Common myeloid progenitor, CD34-positive (primary cell): ENCODE measurements around the gene SCAND1.
A peak's percentile ranks its signal among the peaks of the same experiment; 100 is the strongest.

Source experiments
- CTCF ChIA-PET: fragments of 350-600 bp; sonication (Branson Sonifier 250); formaldehyde crosslinking; loops from one replicate; lab custom pipeline; 2021; ENCODE audit warnings: antibody characterized with exemption; lab: Charles Lee
- POLR2A ChIA-PET: fragments of 350-600 bp; sonication (Branson Sonifier 250); formaldehyde crosslinking; loops from one replicate; lab custom pipeline; 2021; ENCODE audit warnings: antibody characterized with exemption; lab: Charles Lee
- DNase-seq, 3 donors: peaks; one replicate each; pipeline versions ENCODE4 v3.0.0 to v3.0.0-alpha.2; 2013
- H3K27ac ChIP-seq, 2 experiments: 1 replicate in 1 of 2; 2 replicates in 1 of 2; pipeline ENCODE4 v1.7.0; 2013; ENCODE audit warnings: inconsistent platforms in 2 of 2, low read length in 2 of 2, mild to moderate bottlenecking in 2 of 2, low read depth in 1 of 2, moderate library complexity in 1 of 2; ENCODE audit not compliant: severe bottlenecking in 2 of 2, insufficient read depth in 1 of 2, poor library complexity in 1 of 2
- H3K27me3 ChIP-seq, 5 experiments: replicated peaks in 2 of 5; 1 replicate in 3 of 5; 2 replicates in 2 of 5; pipeline versions ENCODE4 v1.6.1 to v1.7.0; 2013; ENCODE audit warnings: low read length in 4 of 5, mild to moderate bottlenecking in 2 of 5, moderate library complexity in 2 of 5, inconsistent platforms in 1 of 5; ENCODE audit not compliant: insufficient read depth in 5 of 5, control insufficient read depth in 4 of 5
- H3K36me3 ChIP-seq, 4 experiments: 1 replicate in 2 of 4; 2 replicates in 2 of 4; pipeline versions ENCODE4 v1.6.1 to v1.7.0; 2013; ENCODE audit warnings: low read length in 3 of 4, control low read depth in 1 of 4, mild to moderate bottlenecking in 1 of 4; ENCODE audit not compliant: control insufficient read depth in 4 of 4, insufficient read depth in 4 of 4
- H3K4me1 ChIP-seq, 4 experiments: 1 replicate in 3 of 4; 2 replicates in 1 of 4; pipeline versions ENCODE4 v1.6.1 to v1.7.1; 2013; ENCODE audit warnings: low read length in 3 of 4, mild to moderate bottlenecking in 3 of 4, control low read depth in 1 of 4, inconsistent platforms in 1 of 4, moderate library complexity in 1 of 4; ENCODE audit not compliant: control insufficient read depth in 4 of 4, insufficient read depth in 4 of 4; ENCODE audit errors: control extremely low read depth in 1 of 4
- H3K4me3 ChIP-seq, 7 experiments: 1 replicate in 4 of 7; 2 replicates in 3 of 7; pipeline versions ENCODE4 v1.5.1 to v1.7.0; 2013; ENCODE audit warnings: mild to moderate bottlenecking in 7 of 7, low read length in 6 of 7, moderate library complexity in 6 of 7, inconsistent platforms in 2 of 7, low read depth in 2 of 7, control low read depth in 1 of 7; ENCODE audit not compliant: insufficient read depth in 4 of 7, control insufficient read depth in 1 of 7; ENCODE audit errors: extremely low read depth in 1 of 7
- H3K9me3 ChIP-seq, 5 experiments: 1 replicate in 4 of 5; 2 replicates in 1 of 5; pipeline versions ENCODE4 v1.6.1 to v1.7.1; 2013; ENCODE audit warnings: low read length in 4 of 5, mild to moderate bottlenecking in 2 of 5, inconsistent platforms in 1 of 5, low read depth in 1 of 5, moderate library complexity in 1 of 5; ENCODE audit not compliant: control insufficient read depth in 4 of 5, insufficient read depth in 2 of 5; ENCODE audit errors: control extremely low read depth in 1 of 5
- WGBS: methylation state at CpG from one replicate; pipeline ENCODE4 v1.1.5; 2013; ENCODE audit not compliant: insufficient coverage; 5-methylcytosine and 5-hydroxymethylcytosine counted together

The SCAND1 gene

DNA sequence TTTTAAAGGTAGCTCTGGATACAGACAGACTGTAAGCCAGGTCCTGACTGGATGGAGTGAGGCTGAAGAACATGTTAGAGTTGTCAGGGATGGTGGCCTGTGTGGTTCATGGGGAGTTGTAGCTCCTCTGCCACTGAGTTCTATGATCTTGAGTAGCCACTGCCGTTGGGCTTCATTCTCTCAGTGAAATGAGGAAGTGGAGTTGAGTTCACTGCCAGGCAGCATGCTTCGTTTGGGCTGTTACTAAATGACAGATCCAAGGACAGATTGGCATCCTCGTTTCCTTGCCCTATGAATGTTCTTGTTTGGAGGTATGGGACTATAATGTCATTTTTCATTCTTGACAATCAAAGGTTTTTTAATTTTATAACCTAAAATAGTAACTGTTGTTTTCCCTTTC lies 37.2 kb downstream of the SCAND1 start:
- H3K9me3 ChIP-seq: no peaks in the 10 kb centered on the region
- ChIA-PET CTCF (interaction anchor here (0.5 to 1.0 kb wide), 2 partner anchors 11 to 1032 kb away, joined by 3 read pairs; no protein-coding TSS in a partner anchor), POLR2A (interaction anchor here (1.1 kb wide), 1 partner anchor 36 kb away, joined by 3 read pairs; no protein-coding TSS in a partner anchor)
- WGBS: 0% methylated on average over 2 of the region's 3 CpGs
- peaks cover 19 to 61% (median 47%) of the 10 kb centered on the region in 4 experiments for H3K36me3 ChIP-seq
- H3K4me1 ChIP-seq: peaks cover 0 to 2% (median 0%) of the 10 kb centered on the region in 4 experiments
- no peak overlapping the region for H3K4me3 ChIP-seq
- H3K27ac ChIP-seq: no peak overlapping the region
- no peaks in the 10 kb centered on the region for H3K27me3 ChIP-seq
- DNase-seq: peak; percentile 11 to 62 (median 49)

DNA sequence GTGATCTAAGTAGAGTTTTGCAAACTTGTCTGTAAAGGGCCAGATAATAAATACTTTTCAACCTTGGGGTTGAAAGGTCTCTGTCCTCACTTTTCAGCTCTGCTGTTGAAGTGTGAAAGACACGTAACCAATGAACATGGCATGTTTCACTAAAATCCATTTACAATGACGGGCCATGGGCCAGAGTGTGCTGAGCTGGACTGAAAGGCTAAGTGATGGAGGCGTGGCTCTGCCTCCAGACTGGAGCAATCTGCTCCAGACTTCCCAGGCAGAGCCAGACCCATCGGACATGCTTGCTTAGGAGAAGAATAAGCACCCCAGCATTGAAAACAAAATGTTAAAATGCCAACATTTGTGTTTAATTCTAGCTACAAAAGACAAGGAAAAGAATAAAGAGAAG lies 41.4 kb downstream of the SCAND1 start:
- DNase-seq: no peak
- ChIA-PET CTCF (no interaction called here), POLR2A (no interaction called here)
- Histone ChIP-seq H3K9me3 (no peaks in the 10 kb centered on the region), H3K36me3 (peaks cover 8 to 52% (median 37%) of the 10 kb centered on the region in 4 experiments), H3K27me3 (no peaks in the 10 kb centered on the region), H3K27ac (no peak overlapping the region), H3K4me1 (peaks cover 0 to 2% (median 0%) of the 10 kb centered on the region in 4 experiments), H3K4me3 (no peak overlapping the region)
- 98% methylated on average over 4 of the region's 4 CpGs for WGBS

DNA sequence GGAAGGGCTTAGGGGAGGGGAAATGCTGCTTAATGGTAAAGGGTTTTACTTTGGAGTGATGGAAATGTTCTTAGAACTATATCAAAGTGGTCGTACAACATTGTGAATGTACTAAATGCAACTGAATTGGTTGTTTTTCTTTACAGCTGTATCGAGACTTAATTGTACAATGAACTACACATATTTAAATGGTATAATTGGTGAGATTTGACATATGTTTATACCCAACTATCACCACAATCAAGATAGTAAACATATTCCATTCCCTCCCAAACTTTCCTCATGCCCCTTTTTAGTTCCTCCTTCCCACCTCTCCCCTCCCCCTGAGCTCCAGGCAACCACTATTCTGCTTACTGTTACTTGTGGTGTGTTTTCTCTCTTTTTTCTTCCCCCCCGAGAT lies 44.0 kb downstream of the SCAND1 start:
- Histone ChIP-seq H3K4me1 (no peaks in the 10 kb centered on the region), H3K36me3 (peaks cover 11 to 51% (median 32%) of the 10 kb centered on the region in 4 experiments), H3K27me3 (no peaks in the 10 kb centered on the region), H3K27ac (no peak overlapping the region), H3K9me3 (no peaks in the 10 kb centered on the region), H3K4me3 (no peak overlapping the region)
- no peak for DNase-seq
- 100% methylated on average over 1 of the region's 3 CpGs for WGBS
- POLR2A ChIA-PET: interaction anchor here (0.6 kb wide), 1 partner anchor 1257 kb away, joined by 3 read pairs; no protein-coding TSS in a partner anchor
- CTCF ChIA-PET: no interaction called here

DNA sequence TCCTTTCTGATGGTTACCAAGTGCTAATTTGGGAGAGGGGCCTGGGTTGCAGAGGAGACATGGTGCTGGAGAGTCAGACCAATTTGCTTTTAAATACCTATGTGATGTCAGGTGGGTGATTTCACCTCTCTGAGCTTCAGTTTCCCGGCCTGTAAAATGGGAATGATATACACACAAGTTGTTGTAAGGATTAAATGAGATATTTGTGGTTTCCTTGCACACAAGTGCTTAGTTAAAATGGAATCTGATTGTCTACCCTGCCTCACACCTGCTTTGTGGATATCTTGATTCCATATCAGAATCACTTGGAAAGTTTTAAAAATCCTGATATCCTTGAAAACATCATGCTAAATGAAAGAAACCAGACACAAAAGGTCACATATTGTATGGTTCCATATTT lies 44.5 kb downstream of the SCAND1 start:
- CTCF ChIA-PET: no interaction called here
- Histone ChIP-seq H3K27me3 (no peaks in the 10 kb centered on the region), H3K4me1 (no peaks in the 10 kb centered on the region), H3K27ac (no peak overlapping the region), H3K4me3 (no peak overlapping the region), H3K36me3 (peaks cover 14 to 51% (median 32%) of the 10 kb centered on the region in 4 experiments), H3K9me3 (no peaks in the 10 kb centered on the region)
- DNase-seq: no peak
- no CpG with 5 or more reads among the region's 1 CpG for WGBS
- POLR2A ChIA-PET: no interaction called here

DNA sequence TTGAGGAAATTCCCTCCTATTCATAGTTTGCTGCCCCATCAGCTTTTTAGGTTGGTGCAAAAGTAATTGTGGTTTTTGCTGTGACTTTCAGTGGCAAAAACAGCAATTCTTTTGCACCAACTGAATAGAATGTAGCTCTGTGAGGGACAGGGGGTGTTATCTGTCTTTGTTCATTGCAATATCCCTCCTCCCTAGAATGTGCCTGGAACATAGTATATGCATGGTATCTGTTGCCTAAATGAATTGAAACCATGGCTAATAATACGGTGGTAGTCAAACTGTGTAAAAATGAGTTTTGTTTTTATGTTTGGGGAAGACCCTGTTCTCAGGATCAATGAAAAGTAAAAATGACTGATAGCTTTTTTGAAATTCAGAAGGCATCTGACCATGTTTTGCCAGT lies 45.1 kb downstream of the SCAND1 start:
- Histone ChIP-seq H3K27me3 (no peaks in the 10 kb centered on the region), H3K27ac (no peak overlapping the region), H3K4me3 (no peak overlapping the region), H3K9me3 (no peaks in the 10 kb centered on the region), H3K36me3 (peaks cover 12 to 50% (median 31%) of the 10 kb centered on the region in 4 experiments), H3K4me1 (no peaks in the 10 kb centered on the region)
- ChIA-PET POLR2A (interaction anchor here (0.6 kb wide), 1 partner anchor 184 kb away, joined by 3 read pairs; no protein-coding TSS in a partner anchor), CTCF (no interaction called here)
- DNase-seq: no peak
- WGBS: 100% methylated on average over 1 of the region's 1 CpG

DNA sequence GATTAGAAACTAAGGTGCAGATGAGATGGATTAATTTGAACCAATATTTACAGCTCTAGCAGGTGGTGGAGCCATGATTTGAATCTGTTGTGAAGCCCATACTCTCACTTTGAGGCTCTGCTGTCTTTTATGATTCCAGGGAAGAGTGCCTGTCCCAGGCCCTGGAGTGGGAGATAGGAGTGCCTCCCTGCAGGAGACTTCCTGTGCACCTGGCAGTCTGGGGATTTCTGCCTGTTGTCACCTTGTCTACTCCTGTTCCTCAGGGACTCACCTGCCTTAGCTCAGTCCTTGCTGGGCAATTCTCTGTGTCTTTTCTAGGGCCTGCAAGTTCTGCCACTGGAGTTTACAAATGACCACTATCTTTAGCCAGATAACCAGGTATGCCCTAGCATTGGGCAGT lies 46.3 kb downstream of the SCAND1 start:
- no peaks in the 10 kb centered on the region for H3K4me1 ChIP-seq
- DNase-seq: no peak
- POLR2A ChIA-PET: no interaction called here
- H3K36me3 ChIP-seq: peaks cover 18 to 48% (median 30%) of the 10 kb centered on the region in 4 experiments
- no peak overlapping the region for H3K4me3 ChIP-seq
- CTCF ChIA-PET: no interaction called here
- H3K27me3 ChIP-seq: no peaks in the 10 kb centered on the region
- H3K27ac ChIP-seq: no peak overlapping the region
- H3K9me3 ChIP-seq: peaks cover 0 to 3% (median 0%) of the 10 kb centered on the region in 5 experiments

DNA sequence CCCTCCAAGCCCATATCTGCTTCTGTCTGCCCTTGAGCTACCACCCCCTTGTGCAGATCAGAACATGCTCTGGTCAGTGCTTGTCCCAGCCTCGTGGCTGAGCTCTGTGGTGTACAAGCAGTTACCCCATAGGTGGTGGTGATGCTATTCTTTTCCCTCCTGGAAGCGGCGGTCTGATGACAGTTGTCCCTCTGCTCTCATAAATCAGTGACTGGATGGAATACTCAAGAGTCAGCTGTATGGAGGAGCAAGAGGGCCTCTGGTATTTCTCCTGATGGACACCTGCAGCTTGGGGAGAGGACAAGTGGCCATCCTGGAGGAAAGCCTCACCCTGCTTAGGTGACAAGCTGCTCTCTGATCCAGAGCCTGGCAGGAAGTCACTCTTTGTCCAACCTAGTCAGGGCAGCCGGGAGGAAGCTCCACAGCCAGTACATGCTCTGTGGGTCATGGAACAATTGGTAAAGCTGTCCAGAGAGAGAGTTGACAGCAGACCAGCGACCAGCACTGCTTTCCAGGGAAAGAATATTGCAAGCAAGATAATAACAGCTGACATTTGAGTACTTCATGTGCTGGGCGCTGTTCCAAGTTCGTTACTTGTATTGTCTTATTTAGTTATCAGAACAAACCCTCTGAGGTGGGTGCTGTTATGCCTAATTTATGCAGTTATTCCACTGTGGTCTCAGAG lies 47.1 kb downstream of the SCAND1 start:
- Histone ChIP-seq H3K4me1 (peaks cover 0 to 2% (median 0%) of the 10 kb centered on the region in 4 experiments), H3K27ac (no peak overlapping the region), H3K36me3 (peaks cover 18 to 44% (median 27%) of the 10 kb centered on the region in 4 experiments), H3K9me3 (peaks cover 0 to 3% (median 0%) of the 10 kb centered on the region in 5 experiments), H3K27me3 (no peaks in the 10 kb centered on the region), H3K4me3 (no peak overlapping the region)
- peak in 2 of 3 donors; percentile 9 to 25 for DNase-seq
- WGBS: 98% methylated on average over 4 of the region's 7 CpGs
- ChIA-PET CTCF (interaction anchor here (0.6 to 1.2 kb wide), 2 partner anchors 20 to 36 kb away, joined by 3 read pairs; no protein-coding TSS in a partner anchor), POLR2A (no interaction called here)
